Common myeloid progenitor, CD34-positive (primary cell): Measurements from ENCODE around the gene PEX14.

ENCODE experiments used
- CTCF ChIA-PET: fragments of 350-600 bp; sonication (Branson Sonifier 250); formaldehyde crosslinking; loops from one replicate; lab custom pipeline; 2021; ENCODE audit warnings: antibody characterized with exemption; lab: Charles Lee
- POLR2A ChIA-PET: fragments of 350-600 bp; sonication (Branson Sonifier 250); formaldehyde crosslinking; loops from one replicate; lab custom pipeline; 2021; ENCODE audit warnings: antibody characterized with exemption; lab: Charles Lee
- DNase-seq, 3 donors: peaks; one replicate each; pipeline versions ENCODE4 v3.0.0 to v3.0.0-alpha.2; 2013
- H3K27ac ChIP-seq, 2 experiments: 1 replicate in 1 of 2; 2 replicates in 1 of 2; pipeline ENCODE4 v1.7.0; 2013; ENCODE audit warnings: inconsistent platforms in 2 of 2, low read length in 2 of 2, mild to moderate bottlenecking in 2 of 2, low read depth in 1 of 2, moderate library complexity in 1 of 2; ENCODE audit not compliant: severe bottlenecking in 2 of 2, insufficient read depth in 1 of 2, poor library complexity in 1 of 2
- H3K27me3 ChIP-seq, 5 experiments: replicated peaks in 2 of 5; 1 replicate in 3 of 5; 2 replicates in 2 of 5; pipeline versions ENCODE4 v1.6.1 to v1.7.0; 2013; ENCODE audit warnings: low read length in 4 of 5, mild to moderate bottlenecking in 2 of 5, moderate library complexity in 2 of 5, inconsistent platforms in 1 of 5; ENCODE audit not compliant: insufficient read depth in 5 of 5, control insufficient read depth in 4 of 5
- H3K36me3 ChIP-seq, 4 experiments: 1 replicate in 2 of 4; 2 replicates in 2 of 4; pipeline versions ENCODE4 v1.6.1 to v1.7.0; 2013; ENCODE audit warnings: low read length in 3 of 4, control low read depth in 1 of 4, mild to moderate bottlenecking in 1 of 4; ENCODE audit not compliant: control insufficient read depth in 4 of 4, insufficient read depth in 4 of 4
- H3K4me1 ChIP-seq, 4 experiments: 1 replicate in 3 of 4; 2 replicates in 1 of 4; pipeline versions ENCODE4 v1.6.1 to v1.7.1; 2013; ENCODE audit warnings: low read length in 3 of 4, mild to moderate bottlenecking in 3 of 4, control low read depth in 1 of 4, inconsistent platforms in 1 of 4, moderate library complexity in 1 of 4; ENCODE audit not compliant: control insufficient read depth in 4 of 4, insufficient read depth in 4 of 4; ENCODE audit errors: control extremely low read depth in 1 of 4
- H3K4me3 ChIP-seq, 7 experiments: 1 replicate in 4 of 7; 2 replicates in 3 of 7; pipeline versions ENCODE4 v1.5.1 to v1.7.0; 2013; ENCODE audit warnings: mild to moderate bottlenecking in 7 of 7, low read length in 6 of 7, moderate library complexity in 6 of 7, inconsistent platforms in 2 of 7, low read depth in 2 of 7, control low read depth in 1 of 7; ENCODE audit not compliant: insufficient read depth in 4 of 7, control insufficient read depth in 1 of 7; ENCODE audit errors: extremely low read depth in 1 of 7
- H3K9me3 ChIP-seq, 5 experiments: 1 replicate in 4 of 5; 2 replicates in 1 of 5; pipeline versions ENCODE4 v1.6.1 to v1.7.1; 2013; ENCODE audit warnings: low read length in 4 of 5, mild to moderate bottlenecking in 2 of 5, inconsistent platforms in 1 of 5, low read depth in 1 of 5, moderate library complexity in 1 of 5; ENCODE audit not compliant: control insufficient read depth in 4 of 5, insufficient read depth in 2 of 5; ENCODE audit errors: control extremely low read depth in 1 of 5
- WGBS: methylation state at CpG from one replicate; pipeline ENCODE4 v1.1.5; 2013; ENCODE audit not compliant: insufficient coverage; 5-methylcytosine and 5-hydroxymethylcytosine counted together

The PEX14 gene

GRCh38 chr1:10661453-10661852 is 186.7 kb downstream of the PEX14 start:
- Histone ChIP-seq H3K36me3 (peaks cover 0 to 19% (median under 1%) of the 10 kb centered on the region in 4 experiments), H3K27ac (no peak overlapping the region), H3K4me3 (no peak overlapping the region), H3K9me3 (no peaks in the 10 kb centered on the region), H3K27me3 (no peaks in the 10 kb centered on the region), H3K4me1 (no peaks in the 10 kb centered on the region)
- ChIA-PET CTCF (no interaction called here), POLR2A (no interaction called here)
- 100% methylated on average over 4 of the region's 5 CpGs for WGBS
- no peak for DNase-seq

GRCh38 chr1:10662090-10662688 is 187.4 kb downstream of the PEX14 start:
- 98% methylated on average over 6 of the region's 8 CpGs for WGBS
- Histone ChIP-seq H3K9me3 (no peaks in the 10 kb centered on the region), H3K36me3 (peaks cover 0 to 19% (median under 1%) of the 10 kb centered on the region in 4 experiments), H3K27me3 (no peaks in the 10 kb centered on the region), H3K27ac (no peak overlapping the region), H3K4me1 (no peaks in the 10 kb centered on the region), H3K4me3 (no peak overlapping the region)
- no peak for DNase-seq
- ChIA-PET CTCF (no interaction called here), POLR2A (no interaction called here)

GRCh38 chr1:10662824-10663677 is 188.3 kb downstream of the PEX14 start:
- Histone ChIP-seq H3K9me3 (no peaks in the 10 kb centered on the region), H3K27ac (no peak overlapping the region), H3K4me1 (no peaks in the 10 kb centered on the region), H3K27me3 (no peaks in the 10 kb centered on the region), H3K36me3 (peaks cover 0 to 19% (median under 1%) of the 10 kb centered on the region in 4 experiments), H3K4me3 (no peak overlapping the region)
- DNase-seq = no peak
- POLR2A ChIA-PET = no interaction called here
- CTCF ChIA-PET = no interaction called here
- WGBS = 95% methylated on average over 25 of the region's 26 CpGs

- Histone ChIP-seq H3K9me3 (no peaks in the 10 kb centered on the region), H3K36me3 (peaks cover 0 to 14% (median under 1%) of the 10 kb centered on the region in 4 experiments), H3K27me3 (no peaks in the 10 kb centered on the region), H3K4me3 (no peak overlapping the region), H3K4me1 (no peaks in the 10 kb centered on the region), H3K27ac (no peak overlapping the region)
- WGBS = 90% methylated on average over 12 of the region's 15 CpGs
- CTCF ChIA-PET = no interaction called here
- DNase-seq = no peak
- POLR2A ChIA-PET = no interaction called here
These were observed 188.9 kb downstream of the PEX14 start for GRCh38 chr1:10663678-10664035.

GRCh38 chr1:10664251-10664650 is 189.5 kb downstream of the PEX14 start:
- ChIA-PET CTCF (interaction anchor here (0.6 to 1.3 kb wide), 2 partner anchors 16 to 203 kb away, joined by 3 to 4 read pairs; no protein-coding TSS in a partner anchor), POLR2A (no interaction called here)
- Histone ChIP-seq H3K36me3 (peaks cover 0 to 8% (median under 1%) of the 10 kb centered on the region in 4 experiments), H3K9me3 (no peaks in the 10 kb centered on the region), H3K27me3 (no peaks in the 10 kb centered on the region), H3K4me1 (no peaks in the 10 kb centered on the region), H3K27ac (no peak overlapping the region), H3K4me3 (no peak overlapping the region)
- WGBS = 98% methylated on average over 15 of the region's 15 CpGs
- no peak for DNase-seq

GRCh38 chr1:10665226-10665625 is 190.5 kb downstream of the PEX14 start:
- Histone ChIP-seq H3K4me1 (peaks cover 0 to 3% (median under 1%) of the 10 kb centered on the region in 4 experiments), H3K27ac (no peak overlapping the region), H3K9me3 (no peaks in the 10 kb centered on the region), H3K4me3 (no peak overlapping the region), H3K27me3 (no peaks in the 10 kb centered on the region), H3K36me3 (peaks cover 0 to 3% (median under 1%) of the 10 kb centered on the region in 4 experiments)
- CTCF ChIA-PET = interaction anchor here (1.3 kb wide), 1 partner anchor 15 kb away, joined by 4 read pairs; no protein-coding TSS in a partner anchor
- POLR2A ChIA-PET = no interaction called here
- DNase-seq = no peak
- 99% methylated on average over 29 of the region's 31 CpGs for WGBS
